ENCODE results near the gene PRKCB.

The PRKCB gene

GRCh38 chr16:24041834-24042631 is 206.2 kb downstream of the PRKCB start:
- peak; percentile 45 to 57 (median 50) for DNase-seq (ENCODE audit: low read depth in 3 of 3)

GRCh38 chr16:24044467-24044866 is 208.7 kb downstream of the PRKCB start:
- DNase-seq (ENCODE audit: low read depth in 3 of 3): no peak

- no peak for DNase-seq (ENCODE audit: low read depth in 3 of 3)
Measured at GRCh38 chr16:24045641-24046040, 209.9 kb downstream of the PRKCB start.

GRCh38 chr16:24046442-24046841 is 210.7 kb downstream of the PRKCB start:
- DNase-seq (ENCODE audit: low read depth in 3 of 3): no peak

- DNase-seq (ENCODE audit: low read depth in 3 of 3): no peak
Measured at GRCh38 chr16:24049113-24049512, 213.3 kb downstream of the PRKCB start.

GRCh38 chr16:24051125-24051524 is 215.3 kb downstream of the PRKCB start:
- DNase-seq (ENCODE audit: low read depth in 3 of 3): no peak

GRCh38 chr16:24052329-24053098 is 216.7 kb downstream of the PRKCB start:
- no peak for DNase-seq (ENCODE audit: low read depth in 3 of 3)

GRCh38 chr16:24053099-24053946 is 217.5 kb downstream of the PRKCB start:
- no peak for DNase-seq (ENCODE audit: low read depth in 3 of 3)

GRCh38 chr16:24054741-24055491 is 219.1 kb downstream of the PRKCB start:
- no peak for DNase-seq (ENCODE audit: low read depth in 3 of 3)

- no peak for DNase-seq (ENCODE audit: low read depth in 3 of 3)
Measured at GRCh38 chr16:24062270-24062817, 226.6 kb downstream of the PRKCB start.

GRCh38 chr16:24069036-24069590 is 233.3 kb downstream of the PRKCB start:
- no peak for DNase-seq (ENCODE audit: low read depth in 3 of 3)

GRCh38 chr16:24070851-24071250 is 235.1 kb downstream of the PRKCB start:
- DNase-seq (ENCODE audit: low read depth in 3 of 3): no peak

GRCh38 chr16:24071666-24072360 is 236.0 kb downstream of the PRKCB start:
- DNase-seq (ENCODE audit: low read depth in 3 of 3): no peak

GRCh38 chr16:24073321-24073720 is 237.5 kb downstream of the PRKCB start:
- no peak for DNase-seq (ENCODE audit: low read depth in 3 of 3)

GRCh38 chr16:24074574-24074973 is 238.8 kb downstream of the PRKCB start:
- no peak for DNase-seq (ENCODE audit: low read depth in 3 of 3)

- DNase-seq (ENCODE audit: low read depth in 3 of 3): no peak
Measured at GRCh38 chr16:24075302-24075701, 239.5 kb downstream of the PRKCB start.

GRCh38 chr16:24075931-24076716 is 240.3 kb downstream of the PRKCB start:
- DNase-seq (ENCODE audit: low read depth in 3 of 3): no peak

- DNase-seq (ENCODE audit: low read depth in 3 of 3): no peak
Measured at GRCh38 chr16:24077292-24077691, 241.5 kb downstream of the PRKCB start.

- no peak for DNase-seq (ENCODE audit: low read depth in 3 of 3)
Measured at GRCh38 chr16:24077966-24078365, 242.2 kb downstream of the PRKCB start.
